K562 (cell line): Measurements from ENCODE around the gene BGN. TPM values are rescaled to one million over a fixed set of nuclear protein-coding genes. Genes with fewer than 3 reads are reported as not detected.

Source experiments
- ATAC-seq: fragments of 200-7000 bp; cut with Tn5 transposase; 3 replicates; pipeline ENCODE4 v1.9.1; 2020; ENCODE audit warnings: moderate library complexity
- BruUV-seq: library from RNA; stranded (reverse); fragments of 400-500 nt; replicated peaks from 2 replicates; lab custom pipeline; 2021; lab: Mats Ljungman, UMichigan
- CTCF ChIA-PET: fragments of 300-600 bp; formaldehyde crosslinking; extraction: SDS; loops from one replicate; lab custom pipeline; 2021; ENCODE audit warnings: low intra/inter-chr PET ratio; lab: Yijun Ruan, JAX
- POLR2A ChIA-PET: fragments of 300-600, 350-650 bp; sonication (Branson Sonifier 250); formaldehyde crosslinking; extraction: SDS; loops from one replicate; lab custom pipeline; 2021; ENCODE audit warnings: antibody characterized with exemption, inconsistent platforms; lab: Yijun Ruan, JAX
- DNase-seq, 4 experiments: peaks; one replicate each; pipeline versions ENCODE4 v3.0.0 to v3.0.0-alpha.2; 2011 to 2018; ENCODE audit warnings: low spot score in 3 of 4, mixed read lengths in 3 of 4; ENCODE audit errors: extremely low read depth in 1 of 4
- FAIRE-seq: peaks from 2 replicates; lab custom pipeline; 2011; peaks lifted over from hg19 to GRCh38; lab: Jason Lieb, UNC
- H2AFZ ChIP-seq: 2 replicates; pipeline ENCODE4 v1.6.0; 2011; ENCODE audit warnings: low read depth, low read length, control low read depth, inconsistent platforms
- H3K27ac ChIP-seq: fragments of 200-600 bp; 3 replicates; pipeline ENCODE4 v1.8.0; 2011; ENCODE audit warnings: low read depth, mild to moderate bottlenecking, control low read depth, inconsistent platforms, low read length, moderate library complexity, mixed read lengths; ENCODE audit errors: extremely low read depth
- H3K27me3 ChIP-seq, 2 experiments: fragments of 300-600 bp in 1 of 2; 2 replicates in 1 of 2; 3 replicates in 1 of 2; pipeline versions ENCODE4 v1.6.0 to v1.8.0; 2011; ENCODE audit warnings: inconsistent platforms in 2 of 2, low read length in 2 of 2, mild to moderate bottlenecking in 1 of 2, mixed read lengths in 1 of 2, moderate library complexity in 1 of 2; ENCODE audit not compliant: control insufficient read depth in 2 of 2, insufficient read depth in 2 of 2
- H3K36me3 ChIP-seq: fragments of 300-600 bp; 3 replicates; pipeline ENCODE4 v1.8.0; 2011; ENCODE audit warnings: mild to moderate bottlenecking, low read length, inconsistent platforms; ENCODE audit not compliant: control insufficient read depth, insufficient read depth
- H3K4me1 ChIP-seq, 2 experiments: fragments of 200-600 bp in 1 of 2; replicated peaks in 1 of 2; 2 replicates in 1 of 2; 3 replicates in 1 of 2; pipeline versions ENCODE4 v1.5.1 to v1.8.0; 2011; ENCODE audit warnings: inconsistent platforms in 2 of 2, low read length in 2 of 2, mild to moderate bottlenecking in 1 of 2, mixed read lengths in 1 of 2, moderate library complexity in 1 of 2; ENCODE audit not compliant: control insufficient read depth in 2 of 2, insufficient read depth in 2 of 2
- H3K4me2 ChIP-seq: 2 replicates; pipeline ENCODE4 v1.6.1; 2011; ENCODE audit warnings: low read length, control low read depth, inconsistent platforms, mixed read lengths; ENCODE audit not compliant: insufficient read depth
- H3K4me3 ChIP-seq: fragments of 200-600 bp; sonication (generic), shearing (Covaris generic); 2 replicates; pipeline ENCODE4 v1.5.1; 2016; ENCODE audit warnings: control low read depth, inconsistent platforms
- H3K79me2 ChIP-seq: fragments of 200-600 bp; 3 replicates; pipeline ENCODE4 v1.8.0; 2011; ENCODE audit warnings: low read length, inconsistent platforms; ENCODE audit not compliant: control insufficient read depth, insufficient read depth
- H3K9ac ChIP-seq, 2 experiments: 2 replicates each; pipeline versions ENCODE4 v1.6.0 to v1.6.1; 2011; ENCODE audit warnings: low read depth in 2 of 2, low read length in 2 of 2, control low read depth in 1 of 2, inconsistent platforms in 1 of 2, mild to moderate bottlenecking in 1 of 2, mixed read lengths in 1 of 2; ENCODE audit not compliant: insufficient read depth in 1 of 2
- H3K9me1 ChIP-seq: one replicate; pipeline ENCODE4 v1.6.0; 2011; ENCODE audit warnings: inconsistent platforms, mild to moderate bottlenecking, low read length, moderate library complexity; ENCODE audit not compliant: control insufficient read depth, insufficient read depth
- H3K9me3 ChIP-seq: replicated peaks from 2 replicates; pipeline ENCODE4 v1.5.1; 2011; ENCODE audit warnings: low read depth, low read length, inconsistent platforms; ENCODE audit not compliant: control insufficient read depth, insufficient read depth
- H4K20me1 ChIP-seq: replicated peaks from 2 replicates; pipeline ENCODE4 v1.6.1; 2011; ENCODE audit warnings: low read length, inconsistent platforms, mixed read lengths; ENCODE audit not compliant: control insufficient read depth, insufficient read depth
- BHLHE40 ChIP-seq: IDR thresholded peaks from 2 replicates; pipeline ENCODE4 v1.6.1; 2011; ENCODE audit warnings: low read length, improper control_type of control experiment
- CBX5 ChIP-seq: IDR thresholded peaks from 2 replicates; pipeline ENCODE4 v1.6.1; 2014; ENCODE audit warnings: low read depth, borderline replicate concordance
- ELK3 ChIP-seq: fragments of 450-650 bp; formaldehyde crosslinking; IDR thresholded peaks from 2 replicates; pipeline ENCODE4 v1.4.0; 2020; ENCODE audit warnings: mild to moderate bottlenecking
- ETV1 ChIP-seq: fragments of 450-650 bp; conservative IDR thresholded peaks from 2 replicates; pipeline ENCODE4 v1.6.1; 2016; ENCODE audit warnings: missing genetic modification characterization, control low read depth, low read depth, missing compliant biosample characterization
- HLTF ChIP-seq: fragments of 450-650 bp; IDR thresholded peaks from 2 replicates; pipeline ENCODE4 v1.6.1; 2016
- KDM1A ChIP-seq, 2 experiments: fragments of 450-650 bp; IDR thresholded peaks; 2 replicates each; pipeline ENCODE4 v1.6.1; 2016; ENCODE audit warnings: mild to moderate bottlenecking in 2 of 2
- NFIC ChIP-seq: fragments of 450-650 bp; IDR thresholded peaks from 2 replicates; pipeline ENCODE4 v1.6.1; 2017; ENCODE audit warnings: mild to moderate bottlenecking, inconsistent platforms
- NR4A1 ChIP-seq, 2 experiments: fragments of 250-450 bp in 1 of 2; fragments of 450-650 bp in 1 of 2; sonication (Bioruptor Pico) in 1 of 2; IDR thresholded peaks; 2 replicates each; pipeline versions ENCODE4 v1.4.0 to v1.6.1; 2016 to 2020; ENCODE audit warnings: mild to moderate bottlenecking in 2 of 2, missing compliant biosample characterization in 1 of 2, missing genetic modification characterization in 1 of 2, moderate library complexity in 1 of 2
- PHF8 ChIP-seq: fragments of 200-600 bp; sonication (generic); IDR thresholded peaks from 2 replicates; pipeline ENCODE4 v1.6.1; 2012; ENCODE audit warnings: mixed run types, mild to moderate bottlenecking, inconsistent platforms, low read length, moderate library complexity, borderline replicate concordance
- ZNF77 ChIP-seq: fragments of 250-450 bp; sonication (Bioruptor Pico); IDR thresholded peaks from 2 replicates; pipeline ENCODE4 v1.5.0; 2020
- ZNF780A ChIP-seq: fragments of 250-450 bp; sonication (Bioruptor Pico); IDR thresholded peaks from 2 replicates; pipeline ENCODE4 v1.5.0; 2021; ENCODE audit warnings: mild to moderate bottlenecking
- WGBS: fragments of 100-300 bp; shearing (Covaris generic); methylation state at CpG from one replicate; pipeline ENCODE4 v1.1.6; 2016; ENCODE audit warnings: low coverage, mixed read lengths; ENCODE audit not compliant: insufficient coverage; ENCODE audit errors: missing lambda C conversion rate; 5-methylcytosine and 5-hydroxymethylcytosine counted together
- in situ Hi-C: fragments of 300-500 bp; cut with MboI; formaldehyde crosslinking; loops from 4 replicates; pipeline ENCODE4 v1.15.0; 2018; ENCODE audit warnings: inconsistent platforms, mixed read lengths
- intact Hi-C: fragments of 100-400 bp; cut with micrococcal nuclease; formaldehyde crosslinking; loops from 2 replicates; pipeline ENCODE4 v1.14.2; 2022
- polyA plus RNA-seq, 8 experiments: library from polyadenylated mRNA; depleted of rRNA in 4 of 8; stranded (reverse) in 5 of 8; unstranded in 3 of 8; fragments of >200 nt; fragmentation: Nextera tagmentation in 2 of 8; fragmentation: Illumina TruSeq in 1 of 8; extraction: Ambion mirVana in 2 of 8; extraction: Trizol in 1 of 8; gene quantifications; 2 replicates each; pipeline versions ENCODE4 v1.2.1 to v1.2.3, GENCODE V29; 2011 to 2014; ENCODE audit warnings: inconsistent platforms in 1 of 8, missing spikeins in 1 of 8
- total RNA-seq, 7 experiments: library from RNA; depleted of rRNA in 6 of 7; stranded (reverse); fragments of >200 nt in 6 of 7; fragmentation: Illumina TruSeq in 2 of 7; extraction: Trizol in 2 of 7; gene quantifications; 2 replicates each; pipeline versions ENCODE4 v1.2.1 to v1.2.3, GENCODE V29; 2011 to 2021; ENCODE audit warnings: low replicate concordance in 1 of 7

Gene BGN
- total and polyA plus RNA-seq, 9 of the 15 experiments (the other 6 are each of a cell fraction or from before 2014, with no cell fraction given) = 0.11 TPM; not detected in 8

- TF ChIP-seq NR4A1 (CRISPR knock-in tag; IDR thresholded peaks at IDR 0.05) (no peak), NR4A1 (tag; IDR thresholded peaks at IDR 0.05) (no peak), BHLHE40 (no peak), ZNF77 (no peak), CBX5 (no peak), HLTF (no peak), ETV1 (no peak), PHF8 (no peak), KDM1A (IDR thresholded peaks at IDR 0.05) (no peak), ELK3 (CRISPR knock-in tag) (no peak)
- TF ChIP-seq, all 486 proteins: peak for 0
These were observed 39.8 kb upstream of the BGN start (continued) for GRCh38 chrX:153454901-153455550.

- intact Hi-C loops = no loop called here
- DNase-seq (no peak), ATAC-seq (no peak), FAIRE-seq (no peak)
- H3K9ac ChIP-seq = no peak overlapping the region; a peak in 1 of 4 replicates
- no peak overlapping the region for H3K27ac ChIP-seq
- H2AFZ ChIP-seq = no peak overlapping the region
- ChIA-PET CTCF (no interaction called here), POLR2A (interaction anchor here (1.0 kb wide), 1 partner anchor 12 kb away, joined by 3 read pairs; no protein-coding TSS in a partner anchor)
- H3K9me3 ChIP-seq = no peaks in the 10 kb centered on the region
- in situ Hi-C loops = no loop called here
- H3K4me3 ChIP-seq = no peak overlapping the region
- no peaks in the 10 kb centered on the region for H3K27me3 ChIP-seq
- H3K4me2 ChIP-seq = no peak overlapping the region
- H3K36me3 ChIP-seq = peaks cover 70% of the 10 kb centered on the region; the same call in 2 of the 3 replicates
- WGBS = 97% methylated on average over 7 of the region's 16 CpGs
- peaks cover 1% of the 10 kb centered on the region for H3K9me1 ChIP-seq
- no peaks in the 10 kb centered on the region for H3K79me2 ChIP-seq
- H4K20me1 ChIP-seq = 0 out of 2 replicates have a peak, but pooled peaks cover 1% of the 10 kb centered on the region
- peaks cover 0 to 5% of the 10 kb centered on the region in 2 experiments; a peak in 1 of 5 replicates for H3K4me1 ChIP-seq
- TF ChIP-seq NFIC (0 out of 2 replicates have a peak, but pooled peaks have one; percentile 13), ZNF780A (no peak)
- BruUV-seq = no TSS peak
These were observed 39.2 kb upstream of the BGN start for GRCh38 chrX:153455571-153455970.
